WTC11 (cell line): ENCODE results near the gene ASS1. TPM values are rescaled to one million over a fixed set of nuclear protein-coding genes. Genes with fewer than 3 reads are reported as not detected.

Source experiments
- ATAC-seq: fragments of 200-7000 bp; cut with Tn5 transposase; 2 replicates; pipeline ENCODE4 v1.10.0; 2021; ENCODE audit warnings: mild to moderate bottlenecking, moderate library complexity
- CTCF ChIA-PET: fragments of 300-600 bp; sonication (Branson Sonifier 250); formaldehyde crosslinking; loops from one replicate; lab custom pipeline; 2021; ENCODE audit warnings: antibody characterized with exemption; lab: Charles Lee
- POLR2A ChIA-PET: fragments of 350-600 bp; sonication (Branson Sonifier 250); formaldehyde crosslinking; loops from one replicate; lab custom pipeline; 2021; ENCODE audit warnings: antibody characterized with exemption; lab: Charles Lee
- DNase-seq: peaks from one replicate; pipeline ENCODE4 v3.0.0; 2021; ENCODE audit warnings: low spot score
- H3K27ac Mint-ChIP-seq: 2 replicates; pipeline ENCODE4 v1.8.0; 2021; ENCODE audit warnings: mixed read lengths
- H3K27me3 Mint-ChIP-seq: 2 replicates; pipeline ENCODE4 v1.8.0; 2021; ENCODE audit warnings: low read depth, mild to moderate bottlenecking, moderate library complexity, mixed read lengths
- H3K36me3 Mint-ChIP-seq: 2 replicates; pipeline ENCODE4 v1.8.0; 2021; ENCODE audit warnings: mixed read lengths
- H3K4me1 Mint-ChIP-seq: 2 replicates; pipeline ENCODE4 v1.8.0; 2022; ENCODE audit warnings: mixed read lengths
- H3K4me3 Mint-ChIP-seq: 2 replicates; pipeline ENCODE4 v1.8.0; 2021; ENCODE audit warnings: mild to moderate bottlenecking, moderate library complexity, mixed read lengths
- H3K9me3 Mint-ChIP-seq: 2 replicates; pipeline ENCODE4 v1.8.0; 2021; ENCODE audit warnings: mixed read lengths
- AR ChIP-seq: fragments of 250-450 bp; sonication (Bioruptor Pico); IDR thresholded peaks from 2 replicates; pipeline ENCODE4 v1.9.0; 2021; ENCODE audit warnings: mild to moderate bottlenecking
- CDX4 ChIP-seq: fragments of 250-450 bp; sonication (Bioruptor Pico); IDR thresholded peaks from 2 replicates; pipeline ENCODE4 v1.9.0; 2021; ENCODE audit warnings: moderate library complexity, mild to moderate bottlenecking, inconsistent platforms, borderline replicate concordance
- CTCF ChIP-seq: fragments of 200-600 bp; IDR thresholded peaks from 2 replicates; pipeline ENCODE4 v1.8.0; 2022; ENCODE audit warnings: antibody characterized with exemption
- ERG ChIP-seq: fragments of 250-450 bp; sonication (Bioruptor Pico); IDR thresholded peaks from 2 replicates; pipeline ENCODE4 v1.8.0; 2021; ENCODE audit warnings: mild to moderate bottlenecking
- ESRRA ChIP-seq: sonication (generic); formaldehyde crosslinking; IDR thresholded peaks from 2 replicates; pipeline ENCODE4 v1.8.1; 2022; ENCODE audit warnings: mild to moderate bottlenecking, missing genetic modification reagents, borderline replicate concordance
- ETV6 ChIP-seq: sonication (generic); formaldehyde crosslinking; IDR thresholded peaks from 2 replicates; pipeline ENCODE4 v1.8.1; 2022; ENCODE audit warnings: mild to moderate bottlenecking, missing genetic modification reagents
- FOXP1 ChIP-seq: sonication (generic); formaldehyde crosslinking; IDR thresholded peaks from 2 replicates; pipeline ENCODE4 v1.8.0; 2022; ENCODE audit warnings: missing genetic modification reagents, mild to moderate bottlenecking, moderate library complexity, borderline replicate concordance
- HMGA2 ChIP-seq: fragments of 250-450 bp; sonication (Bioruptor Pico); IDR thresholded peaks from 2 replicates; pipeline ENCODE4 v1.4.0; 2021; ENCODE audit warnings: mild to moderate bottlenecking, moderate library complexity
- MAX ChIP-seq: sonication (generic); formaldehyde crosslinking; IDR thresholded peaks from 2 replicates; pipeline ENCODE4 v1.8.0; 2022; ENCODE audit warnings: mild to moderate bottlenecking, missing genetic modification reagents
- MLX ChIP-seq: sonication (generic); formaldehyde crosslinking; IDR thresholded peaks from 2 replicates; pipeline ENCODE4 v1.8.1; 2023; ENCODE audit warnings: mild to moderate bottlenecking, missing genetic modification reagents, moderate library complexity
- NFE2L1 ChIP-seq: sonication (generic); formaldehyde crosslinking; IDR thresholded peaks from 2 replicates; pipeline ENCODE4 v1.8.1; 2023; ENCODE audit warnings: missing genetic modification reagents
- RELA ChIP-seq: sonication (generic); formaldehyde crosslinking; IDR thresholded peaks from 2 replicates; pipeline ENCODE4 v1.8.1; 2022; ENCODE audit warnings: missing genetic modification reagents, mild to moderate bottlenecking, borderline replicate concordance
- RORB ChIP-seq: fragments of 250-450 bp; sonication (Bioruptor Pico); IDR thresholded peaks from 2 replicates; pipeline ENCODE4 v1.9.0; 2021; ENCODE audit warnings: mild to moderate bottlenecking
- SOX15 ChIP-seq: fragments of 250-450 bp; sonication (Bioruptor Pico); IDR thresholded peaks from 2 replicates; pipeline ENCODE4 v1.9.0; 2021; ENCODE audit warnings: mild to moderate bottlenecking
- STAT6 ChIP-seq: sonication (generic); formaldehyde crosslinking; conservative IDR thresholded peaks from 2 replicates; pipeline ENCODE4 v1.8.1; 2023; ENCODE audit warnings: mild to moderate bottlenecking, low read depth, missing genetic modification reagents, moderate library complexity
- USF1 ChIP-seq: sonication (generic); formaldehyde crosslinking; IDR thresholded peaks from 2 replicates; pipeline ENCODE4 v1.8.0; 2022; ENCODE audit warnings: mild to moderate bottlenecking, missing genetic modification reagents
- USF2 ChIP-seq: sonication (generic); formaldehyde crosslinking; IDR thresholded peaks from 2 replicates; pipeline ENCODE4 v1.8.1; 2023; ENCODE audit warnings: mild to moderate bottlenecking, missing genetic modification reagents, moderate library complexity
- ZNF281 ChIP-seq: sonication (generic); formaldehyde crosslinking; IDR thresholded peaks from 2 replicates; pipeline ENCODE4 v1.8.0; 2023; ENCODE audit warnings: mild to moderate bottlenecking, missing genetic modification reagents
- total RNA-seq: library from RNA; stranded (reverse); gene quantifications from 3 replicates; pipeline ENCODE4 v1.2.3, GENCODE V29; 2021

The ASS1 gene
- total RNA-seq, 1 experiment from 2014 or later = 95.7 TPM

- Mint-ChIP-seq H3K4me1 (peaks cover 42% of the 10 kb centered on the region), H3K4me3 (no peak overlapping the region), H3K27me3 (peaks cover 8% of the 10 kb centered on the region), H3K27ac (no peak overlapping the region), H3K36me3 (no peaks in the 10 kb centered on the region), H3K9me3 (no peaks in the 10 kb centered on the region)
- TF ChIP-seq RORB (no peak), ZNF281 (CRISPR knock-in tag) (no peak), CTCF (peak; percentile 66), RELA (CRISPR knock-in tag) (peak; percentile 61; the same call in 1 of the 2 replicates), FOXP1 (peak; percentile 43; the same call in 1 of the 2 replicates), MAX (no peak), ERG (CRISPR knock-in tag) (no peak), NFE2L1 (no peak), HMGA2 (CRISPR knock-in tag) (no peak), USF2 (CRISPR knock-in tag) (no peak), ETV6 (CRISPR knock-in tag) (no peak), ESRRA (CRISPR knock-in tag) (peak; percentile 98), USF1 (no peak), CDX4 (no peak)
- ATAC-seq = peak; percentile 81
- ChIA-PET POLR2A (no interaction called here), CTCF (interaction anchor here (0.6 to 1.9 kb wide), 3 partner anchors 9 to 241 kb away, joined by 3 to 5 read pairs (median 3); partner anchors contain the start of gene EXOSC2)
- DNase-seq = peak; percentile 80
Observed at GRCh38 chr9:130451509-130452388, 7.0 kb downstream of the ASS1 start.

GRCh38 chr9:130452835-130453234, 8.1 kb downstream of the ASS1 start:
- Mint-ChIP-seq H3K4me1 (peaks cover 31% of the 10 kb centered on the region), H3K36me3 (no peaks in the 10 kb centered on the region), H3K4me3 (no peak overlapping the region), H3K9me3 (no peaks in the 10 kb centered on the region), H3K27ac (no peak overlapping the region), H3K27me3 (no peaks in the 10 kb centered on the region)
- DNase-seq = no peak
- ChIA-PET POLR2A (no interaction called here), CTCF (interaction anchor here (0.5 to 1.9 kb wide), 3 partner anchors 8 to 33 kb away, joined by 3 to 5 read pairs (median 3); no protein-coding TSS in a partner anchor)
- ATAC-seq = no peak
- no peak for TF ChIP-seq SOX15 (CRISPR knock-in tag)
- TF ChIP-seq AR (CRISPR knock-in tag) = no peak
- TF ChIP-seq MLX (CRISPR knock-in tag) = no peak
- TF ChIP-seq STAT6 = no peak
- no peak for TF ChIP-seq FOXP1
